GM19397 (cell line): ENCODE measurements around the gene TARS1.

ENCODE experiments used
- ATAC-seq: cut with Tn5 transposase; IDR thresholded peaks from one replicate; pipeline ENCODE4 v1.9.1; 2021; ENCODE audit warnings: mild to moderate bottlenecking, moderate library complexity; ENCODE audit not compliant: unreplicated experiment

TARS1 gene

GRCh38 chr5:33440482-33441240, at the start of gene TARS1:
TARS1 (plus strand) TSS chr5:33440965; CDS start chr5:33441087, 122 bp downstream.
- peak; percentile 92 for ATAC-seq

DNA sequence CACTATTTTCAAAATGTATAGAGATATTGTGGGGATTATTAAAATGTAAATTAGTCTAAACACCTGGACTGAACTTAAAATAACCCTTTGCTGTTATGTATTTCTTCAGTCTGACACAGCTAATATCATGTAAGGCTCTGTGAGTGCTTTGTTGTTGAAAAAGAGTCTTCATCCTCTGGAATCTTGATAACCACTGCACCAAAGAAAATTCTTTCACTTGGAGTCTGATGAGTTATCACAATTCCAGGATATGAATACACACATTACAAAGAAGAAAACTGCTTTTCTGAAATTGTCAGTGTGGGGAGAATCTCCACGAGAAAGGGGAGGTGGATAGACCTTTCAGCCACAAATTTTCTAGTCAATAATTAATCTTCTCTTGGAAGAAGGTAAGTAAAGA, 42.3 kb upstream of the TARS1 start:
- ATAC-seq, result no peak

DNA sequence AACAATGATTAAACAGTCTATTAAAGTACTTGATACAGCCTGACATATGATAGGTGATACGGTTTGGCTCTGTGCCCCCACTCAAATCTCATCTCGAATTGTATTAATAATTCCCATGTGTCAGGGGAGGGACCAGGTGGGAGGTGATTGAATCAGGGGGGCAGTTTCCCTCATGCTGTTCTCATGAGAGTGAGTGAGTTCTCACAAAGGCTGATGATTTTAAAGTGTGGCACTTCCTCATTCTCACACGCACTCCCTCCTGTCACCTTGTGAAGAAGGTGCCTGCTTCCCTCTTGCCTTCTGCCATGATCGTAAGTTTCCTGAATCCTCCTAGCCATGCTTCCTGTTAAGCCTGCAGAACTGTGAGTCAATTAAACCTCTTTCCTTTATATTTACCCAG, 40.1 kb upstream of the TARS1 start:
- ATAC-seq, result no peak

- no peak for ATAC-seq
These were observed 39.0 kb upstream of the TARS1 start for GRCh38 chr5:33401482-33402390.

DNA sequence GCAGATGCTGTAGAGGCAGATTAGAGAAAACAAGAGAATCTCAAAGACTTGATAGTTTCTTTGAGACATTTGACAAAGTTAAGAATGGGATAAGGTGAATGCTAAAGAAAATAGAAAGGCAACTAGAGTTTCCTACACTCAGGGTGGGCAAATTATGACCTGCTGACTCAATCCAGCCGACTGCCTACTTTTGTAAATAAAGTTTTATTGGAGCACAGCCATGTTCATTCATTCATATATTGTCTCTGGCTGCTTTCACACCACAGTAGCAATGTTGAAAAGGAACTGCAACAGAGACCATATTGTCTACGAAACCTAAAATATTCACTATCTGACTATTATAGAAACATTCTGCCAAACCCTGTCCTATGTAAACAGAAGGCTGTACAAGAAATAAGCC, 37.6 kb upstream of the TARS1 start:
- no peak for ATAC-seq

GRCh38 chr5:33408816-33409215, 31.9 kb upstream of the TARS1 start:
- no peak for ATAC-seq

DNA sequence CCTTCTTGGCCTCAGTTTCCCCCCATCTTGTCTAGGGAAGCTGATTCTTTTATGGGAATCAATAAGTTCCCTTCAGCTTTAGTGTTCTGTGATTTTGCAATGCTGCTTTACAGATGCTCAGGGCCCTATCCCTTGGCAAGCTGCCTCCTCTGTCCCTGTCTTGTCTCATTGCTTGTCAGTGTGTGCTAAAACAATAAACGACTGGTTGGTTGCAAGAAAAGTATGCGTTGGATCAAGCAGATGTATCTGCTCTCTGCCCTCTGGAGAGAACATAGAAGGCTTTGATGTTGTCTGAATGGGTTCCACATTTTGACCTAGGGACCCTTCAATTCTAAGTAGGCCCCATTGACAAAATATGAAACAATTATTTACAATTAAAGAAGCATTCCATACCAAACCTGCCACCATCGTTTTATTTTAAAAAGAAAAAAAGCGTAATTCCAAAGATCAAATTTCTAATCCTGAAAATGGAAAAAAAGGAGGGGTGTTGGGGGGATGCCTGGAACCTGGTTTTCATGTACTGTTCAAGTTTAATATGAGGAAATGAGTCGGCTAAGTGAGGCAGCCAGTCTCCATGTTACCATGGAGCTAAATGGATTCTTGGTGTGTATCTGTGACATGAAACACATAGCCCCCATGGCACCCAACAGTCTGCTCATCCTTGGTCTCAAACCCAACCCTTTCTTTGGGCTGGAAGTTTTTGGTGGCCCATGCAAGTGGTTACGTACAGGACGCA, 31.2 kb upstream of the TARS1 start:
- ATAC-seq, result no peak

DNA sequence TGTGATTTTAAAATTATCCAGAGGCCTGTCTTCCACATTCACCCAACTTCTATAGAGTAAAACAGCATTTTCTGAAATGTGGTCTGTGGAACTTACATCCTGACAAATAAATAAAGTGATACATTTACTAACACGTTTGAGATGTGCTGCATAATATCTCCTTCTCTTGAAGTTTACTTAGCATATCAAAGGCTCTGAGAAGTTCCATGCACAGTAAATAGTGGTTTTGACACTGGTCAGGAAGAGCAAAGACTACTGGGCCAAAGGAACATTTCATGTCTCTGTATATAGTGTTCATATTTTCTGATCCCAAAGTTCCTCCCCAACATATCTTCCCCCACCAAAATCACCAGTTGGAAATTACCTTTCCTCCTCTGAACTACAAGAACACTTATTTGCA, 30.5 kb upstream of the TARS1 start:
- no peak for ATAC-seq

DNA sequence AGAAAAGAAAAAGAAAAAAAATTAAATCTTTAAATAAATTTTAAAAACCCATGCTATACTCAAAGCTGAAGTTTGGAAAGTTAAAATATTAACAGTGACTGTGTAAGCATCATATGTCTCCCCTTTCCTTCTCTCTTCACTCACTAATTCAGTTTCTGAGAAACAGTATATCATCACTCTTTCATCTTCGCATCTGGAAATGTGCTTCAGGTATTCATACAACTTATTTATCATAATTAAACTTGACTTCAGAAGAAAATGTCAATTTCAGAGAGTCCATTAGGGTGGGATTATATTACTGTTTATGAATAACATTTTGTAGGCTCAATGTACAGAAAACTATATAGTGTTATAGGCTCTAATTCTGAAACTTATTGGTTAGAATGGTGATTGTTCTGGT, 29.3 kb upstream of the TARS1 start:
- ATAC-seq, result no peak

DNA sequence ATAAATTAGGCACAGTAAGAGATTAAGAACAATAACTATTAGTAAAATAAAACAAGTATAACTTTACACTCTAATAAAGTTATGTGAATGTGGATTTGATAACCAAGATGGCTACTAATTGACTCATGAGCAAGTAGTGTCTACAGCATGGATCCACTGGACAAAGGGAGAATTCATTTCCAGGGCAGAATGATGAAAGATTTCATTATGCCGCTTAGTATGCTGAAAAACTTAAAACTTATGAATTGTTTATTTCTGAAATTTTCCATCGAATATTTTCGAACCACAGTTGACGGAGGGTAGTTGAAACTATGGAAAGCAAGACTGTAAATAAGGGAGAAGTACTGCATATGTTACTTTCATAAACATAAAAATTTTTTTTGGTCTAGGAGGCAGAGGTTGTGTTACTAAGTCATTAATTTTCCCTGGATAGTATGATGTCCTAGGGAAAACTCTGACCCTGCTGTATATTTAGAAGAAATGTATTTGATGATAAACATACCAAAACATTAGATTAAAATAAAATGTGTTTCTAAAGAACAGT, 24.9 kb upstream of the TARS1 start:
- no peak for ATAC-seq

- no peak for ATAC-seq
These were observed 23.1 kb upstream of the TARS1 start for GRCh38 chr5:33417632-33418031.

GRCh38 chr5:33420946-33421345, 19.8 kb upstream of the TARS1 start:
- ATAC-seq, result no peak

DNA sequence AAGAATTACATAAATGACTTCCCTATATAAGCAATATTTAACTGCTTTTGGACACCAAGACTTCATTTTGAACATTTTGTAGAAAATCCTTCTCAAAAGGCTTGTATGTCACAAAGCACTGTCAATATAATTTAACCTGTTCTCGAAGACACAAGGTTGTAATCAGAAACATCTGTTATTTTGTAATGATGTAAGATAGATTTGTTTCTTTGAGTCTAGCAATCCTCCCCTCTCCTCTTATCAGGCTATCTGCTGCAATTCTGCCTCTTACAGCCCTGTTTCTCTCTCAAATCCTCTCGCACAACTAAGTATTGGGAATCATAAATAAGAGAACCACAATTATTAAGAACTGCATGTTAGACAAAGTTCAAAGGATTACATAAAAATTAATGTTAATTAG, 18.6 kb upstream of the TARS1 start:
- no peak for ATAC-seq

DNA sequence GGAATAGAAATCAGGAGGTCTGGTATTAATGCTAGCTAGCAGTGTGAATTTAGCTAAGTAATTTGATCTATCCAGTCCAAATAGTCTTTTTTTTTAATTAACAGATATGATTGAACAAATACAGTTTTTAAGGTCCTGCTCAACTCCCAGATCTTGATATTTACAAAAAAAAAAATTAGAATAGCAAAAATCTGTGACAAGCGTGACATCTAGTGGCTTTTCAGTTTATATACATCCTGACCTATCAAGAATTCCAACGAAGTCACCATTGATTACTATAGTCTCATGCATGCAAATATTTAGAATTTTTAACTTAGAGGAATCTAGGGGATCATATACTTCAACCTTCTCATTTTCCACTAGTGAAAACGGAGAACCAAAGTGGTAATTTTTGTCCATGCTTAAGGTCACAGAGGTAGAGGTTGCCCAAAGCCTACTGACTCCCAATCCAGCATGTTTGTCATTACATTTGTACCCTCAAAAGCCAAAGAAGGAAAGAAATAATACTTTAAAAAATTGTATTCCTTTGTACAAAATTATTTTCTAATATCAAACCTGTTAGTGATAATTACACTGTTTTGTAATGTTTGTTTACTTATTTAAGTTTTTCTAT, 17.6 kb upstream of the TARS1 start:
- ATAC-seq, result no peak

DNA sequence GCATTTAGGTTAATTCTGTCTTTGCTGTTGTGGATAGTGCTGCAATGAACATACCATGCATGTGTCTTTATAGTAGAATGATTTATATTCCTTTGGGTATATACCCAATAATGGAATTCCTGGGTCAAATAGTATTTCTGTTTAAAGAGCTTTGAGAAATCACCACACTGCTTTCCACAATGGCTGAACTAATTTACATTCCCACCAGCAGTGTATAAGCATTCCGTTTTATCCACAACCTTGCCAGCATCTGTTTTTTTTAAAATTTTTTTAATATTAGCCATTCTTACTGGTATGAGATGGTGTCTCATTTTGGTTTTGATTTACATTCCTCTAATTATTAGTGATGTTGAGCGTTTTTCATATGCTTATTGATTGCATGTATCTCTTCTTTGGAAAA, 15.5 kb upstream of the TARS1 start:
- ATAC-seq, result no peak

- no peak for ATAC-seq
These were observed 9.8 kb upstream of the TARS1 start for GRCh38 chr5:33430983-33431382.

DNA sequence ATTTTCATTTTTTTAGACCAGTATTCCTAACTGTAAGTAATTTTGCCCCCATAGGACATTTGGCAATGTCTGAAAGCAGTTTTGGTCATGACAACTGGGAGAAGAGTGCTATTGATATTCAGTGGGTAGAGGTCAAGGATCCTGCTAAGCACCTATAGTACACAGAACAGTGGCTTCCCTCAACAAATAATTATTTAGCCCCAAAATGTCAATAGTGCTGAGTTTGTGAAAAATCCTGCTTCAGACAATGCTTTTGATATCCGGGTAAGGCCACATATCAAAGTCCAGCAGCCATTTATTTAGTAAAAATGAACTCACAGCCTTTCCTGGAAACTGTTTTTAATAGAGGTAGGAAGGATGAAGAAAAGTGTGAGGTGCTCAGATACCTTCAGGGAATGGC, 8.1 kb upstream of the TARS1 start:
- ATAC-seq, result no peak

GRCh38 chr5:33433303-33434240, 7.2 kb upstream of the TARS1 start:
- ATAC-seq, result no peak

- peak; percentile 48 for ATAC-seq
These were observed 4.8 kb upstream of the TARS1 start for GRCh38 chr5:33435893-33436490.
